Dedifferentiated amniotic fluid mesenchymal stem cell (primary cell): ENCODE results near the gene POLD1.
A peak's percentile ranks its signal among the peaks of the same experiment; 100 is the strongest.
"Not testable (repeated sequence)": the region's sequence is repeated elsewhere in the genome, so short reads cannot be mapped to it uniquely, and the experiment has no call there.

ENCODE experiments used
- DNase-seq: peaks from one replicate; pipeline ENCODE4 v3.0.0-alpha.2; 2016; ENCODE audit errors: extremely low spot score

The POLD1 gene

DNA sequence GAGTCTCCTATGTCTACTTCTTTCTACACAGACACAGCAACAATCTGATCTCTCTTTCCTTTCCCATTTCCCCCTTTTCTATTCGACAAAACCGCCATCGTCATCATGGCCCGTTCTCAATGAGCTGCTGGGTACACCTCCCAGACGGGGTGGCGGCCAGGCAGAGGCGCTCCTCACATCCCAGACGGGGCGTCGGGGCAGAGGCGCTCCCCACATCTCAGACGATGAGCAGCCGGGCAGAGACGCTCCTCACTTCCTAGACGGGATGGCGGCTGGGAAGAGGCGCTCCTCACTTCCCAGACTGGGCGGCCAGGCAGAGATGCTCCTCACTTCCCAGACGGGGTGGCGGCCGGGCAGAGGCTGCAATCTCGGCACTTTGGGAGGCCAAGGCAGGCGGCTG is 6.8 kb downstream of the POLD1 start:
- not testable (repeated sequence) for DNase-seq

DNA sequence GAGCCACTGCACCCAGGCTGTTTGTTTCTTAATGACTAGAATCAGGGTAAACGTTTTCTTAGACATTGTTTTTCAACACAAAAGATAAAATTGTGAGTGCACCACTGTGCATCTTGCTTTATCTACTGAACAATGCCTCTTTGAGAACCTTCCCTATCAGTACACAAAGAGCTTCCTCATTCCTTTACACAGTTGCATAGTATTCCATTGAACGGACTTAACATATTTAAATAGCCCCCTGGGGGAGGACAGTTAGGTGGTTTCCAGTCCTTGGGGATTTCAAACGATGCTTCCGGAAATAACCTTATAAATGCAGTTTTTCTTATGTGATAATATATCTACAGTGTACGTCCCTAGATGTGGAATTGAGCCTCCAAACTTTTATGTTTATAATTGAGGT is 8.6 kb downstream of the POLD1 start:
- DNase-seq, result no peak

DNA sequence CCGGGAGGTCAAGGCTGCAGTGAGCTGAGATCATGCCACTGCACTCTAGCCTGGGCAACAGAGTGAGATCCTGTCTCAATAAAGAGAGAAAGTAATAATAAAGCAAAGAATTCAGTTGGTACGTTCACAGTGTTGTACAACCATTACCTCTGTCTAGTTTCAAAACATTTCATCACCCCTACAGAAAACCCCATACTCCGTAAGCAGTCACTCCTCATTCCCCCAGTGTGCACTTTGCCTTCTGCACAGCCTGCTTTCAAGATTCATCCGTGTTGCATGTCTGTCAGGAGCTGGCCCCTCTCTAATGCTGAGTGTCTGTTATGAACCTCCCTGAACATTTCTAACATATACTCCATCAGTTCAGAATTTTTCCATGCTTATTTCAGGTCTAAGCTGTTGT is 9.4 kb downstream of the POLD1 start:
- no peak for DNase-seq

DNA sequence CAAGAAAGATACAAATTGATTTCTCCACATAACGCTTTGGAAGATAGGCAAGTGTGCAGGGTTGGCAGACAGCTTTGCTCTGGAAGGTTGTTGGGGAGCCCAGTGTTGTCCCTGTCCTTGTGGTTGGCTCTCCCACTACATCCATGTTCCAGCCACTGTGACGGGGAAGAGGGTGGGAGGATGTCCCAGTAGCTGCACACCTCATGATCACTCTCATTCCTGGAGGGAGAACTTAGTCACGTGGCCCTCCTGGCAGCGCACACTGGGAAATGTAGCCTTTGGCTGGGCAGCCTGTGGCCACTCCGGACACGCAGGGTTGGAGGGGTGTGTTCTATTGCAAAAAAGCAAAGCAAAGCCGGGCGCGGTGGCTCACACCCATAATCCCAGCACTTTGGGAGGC is 9.9 kb downstream of the POLD1 start:
- no peak for DNase-seq

DNA sequence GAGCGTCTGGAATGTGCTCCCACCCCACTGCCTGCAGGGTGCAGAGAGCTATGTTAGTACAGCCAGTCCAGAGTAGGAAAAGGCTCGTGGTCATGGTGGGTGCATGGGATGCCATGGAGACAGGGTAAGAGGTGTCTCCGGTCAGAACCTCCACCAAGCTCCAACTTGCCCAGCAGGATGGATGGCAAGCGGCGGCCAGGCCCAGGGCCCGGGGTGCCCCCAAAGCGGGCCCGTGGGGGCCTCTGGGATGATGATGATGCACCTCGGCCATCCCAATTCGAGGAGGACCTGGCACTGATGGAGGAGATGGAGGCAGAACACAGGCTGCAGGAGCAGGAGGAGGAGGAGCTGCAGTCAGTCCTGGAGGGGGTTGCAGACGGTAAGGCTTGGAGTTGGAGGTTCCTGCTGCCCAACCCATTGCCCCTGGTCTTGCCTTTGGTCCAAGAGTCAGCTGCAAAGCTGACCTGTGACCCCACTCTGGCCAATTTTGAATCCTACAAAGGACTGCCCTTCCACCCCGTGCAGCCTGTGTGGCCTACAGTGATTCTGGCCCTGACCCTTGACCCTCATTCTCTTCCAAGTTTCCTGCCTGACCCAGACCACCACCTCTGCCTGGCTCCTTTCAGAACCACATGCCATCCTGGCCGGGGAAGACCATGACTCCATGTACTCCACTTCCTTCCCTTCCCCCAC is 14.7 kb downstream of the POLD1 start:
- DNase-seq, result no peak

DNA sequence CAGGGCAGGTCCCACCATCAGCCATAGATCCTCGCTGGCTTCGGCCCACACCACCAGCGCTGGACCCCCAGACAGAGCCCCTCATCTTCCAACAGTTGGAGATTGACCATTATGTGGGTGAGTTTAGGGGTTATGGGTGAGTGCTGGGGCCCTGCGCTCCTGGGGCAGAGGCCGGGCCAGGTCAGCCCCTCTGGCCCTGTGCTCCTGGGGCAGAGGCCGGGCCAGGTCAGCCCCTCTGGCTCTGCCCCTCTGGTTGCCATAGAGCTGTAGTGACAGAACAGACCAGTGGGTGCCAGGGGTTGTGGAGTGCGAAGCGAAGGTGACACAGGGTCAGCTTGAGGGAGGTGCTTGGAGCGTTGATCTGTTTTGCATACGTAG is 15.2 kb downstream of the POLD1 start:
- DNase-seq, result no peak

DNA sequence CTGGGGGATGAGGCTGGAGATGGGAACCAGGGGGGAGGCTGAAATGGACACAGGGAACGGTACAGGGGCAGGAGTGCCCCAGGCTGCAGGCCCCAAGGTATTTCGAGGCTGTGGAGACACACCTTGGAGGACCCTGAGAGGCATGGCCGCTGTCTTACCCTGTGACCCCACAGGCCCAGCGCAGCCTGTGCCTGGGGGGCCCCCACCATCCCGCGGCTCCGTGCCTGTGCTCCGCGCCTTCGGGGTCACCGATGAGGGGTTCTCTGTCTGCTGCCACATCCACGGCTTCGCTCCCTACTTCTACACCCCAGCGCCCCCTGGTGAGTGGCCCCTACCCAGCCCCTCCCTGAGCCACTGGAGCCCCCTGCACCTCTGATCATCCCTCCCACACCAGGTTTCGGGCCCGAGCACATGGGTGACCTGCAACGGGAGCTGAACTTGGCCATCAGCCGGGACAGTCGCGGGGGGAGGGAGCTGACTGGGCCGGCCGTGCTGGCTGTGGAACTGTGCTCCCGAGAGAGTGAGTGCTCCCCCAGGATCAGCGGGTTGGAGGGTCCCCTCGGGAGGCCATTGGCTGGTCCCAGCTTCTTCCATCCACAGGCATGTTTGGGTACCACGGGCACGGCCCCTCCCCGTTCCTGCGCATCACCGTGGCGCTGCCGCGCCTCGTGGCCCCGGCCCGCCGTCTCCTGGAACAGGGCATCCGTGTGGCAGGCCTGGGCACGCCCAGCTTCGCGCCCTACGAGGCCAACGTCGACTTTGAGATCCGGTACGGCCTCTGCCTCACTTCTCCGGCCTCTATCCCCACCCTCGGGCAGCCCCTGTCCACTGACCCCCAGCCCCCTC is 17.7 kb downstream of the POLD1 start:
- peak; percentile 9 for DNase-seq

DNA sequence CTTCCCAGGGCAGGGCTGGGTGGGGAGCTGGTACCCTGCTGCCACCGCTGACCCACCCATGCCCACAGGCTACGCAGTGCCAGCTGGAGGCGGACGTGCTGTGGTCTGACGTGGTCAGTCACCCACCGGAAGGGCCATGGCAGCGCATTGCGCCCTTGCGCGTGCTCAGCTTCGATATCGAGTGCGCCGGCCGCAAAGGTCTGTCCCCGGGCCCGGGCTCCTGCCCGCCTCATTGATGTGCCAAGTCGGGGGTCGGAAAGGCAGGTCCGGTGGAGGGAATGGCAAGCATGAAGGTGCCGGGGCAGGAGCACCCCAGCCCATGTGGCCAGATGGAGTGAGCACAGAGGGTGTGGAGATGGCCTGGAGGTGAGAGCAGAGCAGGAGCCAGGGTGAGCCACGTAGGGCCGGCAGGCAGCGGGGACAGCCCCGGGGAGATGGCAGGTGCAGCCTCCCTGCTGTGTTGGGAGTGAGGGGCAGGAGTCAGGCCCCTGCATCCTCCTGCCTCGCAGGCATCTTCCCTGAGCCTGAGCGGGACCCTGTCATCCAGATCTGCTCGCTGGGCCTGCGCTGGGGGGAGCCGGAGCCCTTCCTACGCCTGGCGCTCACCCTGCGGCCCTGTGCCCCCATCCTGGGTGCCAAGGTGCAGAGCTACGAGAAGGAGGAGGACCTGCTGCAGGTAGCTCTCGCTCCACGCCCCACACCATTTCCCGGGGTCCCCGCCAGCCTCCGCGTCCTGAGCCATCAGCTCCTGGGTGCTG is 18.6 kb downstream of the POLD1 start:
- DNase-seq, result no peak

DNA sequence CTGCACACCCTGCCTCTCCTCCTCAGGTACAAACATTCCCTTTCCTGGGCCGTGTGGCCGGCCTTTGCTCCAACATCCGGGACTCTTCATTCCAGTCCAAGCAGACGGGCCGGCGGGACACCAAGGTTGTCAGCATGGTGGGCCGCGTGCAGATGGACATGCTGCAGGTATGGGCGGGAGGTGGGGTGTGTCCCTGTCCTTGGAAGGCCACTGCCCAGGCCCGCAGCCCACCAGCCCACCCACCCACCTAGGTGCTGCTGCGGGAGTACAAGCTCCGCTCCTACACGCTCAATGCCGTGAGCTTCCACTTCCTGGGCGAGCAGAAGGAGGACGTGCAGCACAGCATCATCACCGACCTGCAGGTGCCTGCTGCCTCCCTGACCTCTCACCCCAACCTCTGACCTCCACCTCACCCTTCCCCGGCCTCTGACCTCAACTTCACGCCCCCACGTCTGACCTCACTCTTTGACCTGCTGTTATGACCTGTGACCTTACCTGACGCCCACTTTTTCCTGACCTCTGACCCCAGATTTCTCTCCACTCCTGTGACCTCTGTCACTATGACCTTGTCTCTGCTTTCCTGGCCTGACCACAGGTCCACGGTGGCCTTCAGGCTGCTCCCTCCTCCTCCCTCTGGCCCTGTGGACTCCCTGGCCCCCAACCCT is 22.1 kb downstream of the POLD1 start:
- DNase-seq, result no peak

DNA sequence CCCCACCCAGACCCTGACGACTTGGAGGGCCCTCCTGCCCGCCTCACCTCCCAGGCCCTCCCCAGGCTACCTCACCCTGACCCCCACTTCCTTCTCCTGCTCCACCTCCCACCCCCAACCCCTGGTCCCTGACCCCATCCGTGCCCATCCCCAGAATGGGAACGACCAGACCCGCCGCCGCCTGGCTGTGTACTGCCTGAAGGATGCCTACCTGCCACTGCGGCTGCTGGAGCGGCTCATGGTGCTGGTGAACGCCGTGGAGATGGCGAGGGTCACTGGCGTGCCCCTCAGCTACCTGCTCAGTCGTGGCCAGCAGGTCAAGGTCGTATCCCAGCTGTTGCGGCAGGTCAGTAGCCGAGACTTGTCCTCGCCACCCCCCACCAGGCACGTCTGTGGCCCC is 22.7 kb downstream of the POLD1 start:
- no peak for DNase-seq

DNA sequence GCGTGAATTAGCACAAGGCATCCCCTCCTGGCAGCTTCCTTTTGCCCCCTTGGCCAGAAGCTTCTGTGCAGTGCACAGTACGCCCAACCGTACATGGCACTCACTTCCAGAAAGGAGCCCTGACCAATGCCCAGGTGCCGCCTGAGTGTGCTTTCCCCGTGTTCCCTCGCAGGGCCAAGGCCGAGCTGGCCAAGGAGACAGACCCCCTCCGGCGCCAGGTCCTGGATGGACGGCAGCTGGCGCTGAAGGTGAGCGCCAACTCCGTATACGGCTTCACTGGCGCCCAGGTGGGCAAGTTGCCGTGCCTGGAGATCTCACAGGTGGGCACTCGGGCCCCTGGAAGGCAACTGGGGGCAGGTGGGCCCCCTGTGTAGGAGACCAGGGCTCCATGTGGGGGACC is 25.2 kb downstream of the POLD1 start:
- DNase-seq, result no peak

DNA sequence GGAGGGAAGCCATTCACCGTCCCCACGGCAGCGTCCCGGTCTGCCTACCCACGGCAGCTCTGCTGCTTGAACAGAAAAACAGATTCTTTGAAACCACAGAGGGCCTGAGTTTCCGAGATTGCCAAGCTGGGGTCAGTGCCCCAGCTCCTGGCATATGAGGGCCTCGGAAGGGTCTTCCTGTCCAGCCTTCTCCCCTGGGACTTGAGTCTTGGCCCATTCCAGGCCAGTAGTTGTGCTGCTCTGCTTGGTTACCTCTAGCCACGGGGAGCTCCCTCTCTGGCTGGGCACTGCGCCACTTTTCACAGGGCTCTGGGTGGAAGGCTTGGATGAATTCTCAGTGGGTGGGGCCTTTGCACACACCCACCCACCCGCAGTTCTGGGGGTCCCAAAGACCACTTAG is 26.0 kb downstream of the POLD1 start:
- no peak for DNase-seq

DNA sequence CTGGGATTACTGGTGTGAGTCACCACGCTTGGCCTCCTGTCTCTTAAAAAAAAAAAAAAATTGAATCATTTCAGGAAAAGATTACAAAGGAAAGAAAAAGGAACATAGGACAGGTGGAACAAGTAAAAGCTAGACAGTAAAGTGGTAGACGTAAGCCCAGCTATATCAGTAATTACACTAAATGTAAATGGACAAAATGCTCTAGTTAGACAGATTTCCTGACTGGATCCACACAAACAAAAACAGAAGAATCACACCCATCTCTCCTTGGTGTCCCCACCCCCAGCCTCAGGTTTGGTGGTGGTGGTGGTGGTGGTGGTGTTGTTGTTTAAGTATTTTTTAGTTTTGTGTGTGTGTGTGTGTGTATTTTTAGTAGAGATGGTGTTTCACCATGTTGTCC is 28.3 kb downstream of the POLD1 start:
- DNase-seq, result no peak

DNA sequence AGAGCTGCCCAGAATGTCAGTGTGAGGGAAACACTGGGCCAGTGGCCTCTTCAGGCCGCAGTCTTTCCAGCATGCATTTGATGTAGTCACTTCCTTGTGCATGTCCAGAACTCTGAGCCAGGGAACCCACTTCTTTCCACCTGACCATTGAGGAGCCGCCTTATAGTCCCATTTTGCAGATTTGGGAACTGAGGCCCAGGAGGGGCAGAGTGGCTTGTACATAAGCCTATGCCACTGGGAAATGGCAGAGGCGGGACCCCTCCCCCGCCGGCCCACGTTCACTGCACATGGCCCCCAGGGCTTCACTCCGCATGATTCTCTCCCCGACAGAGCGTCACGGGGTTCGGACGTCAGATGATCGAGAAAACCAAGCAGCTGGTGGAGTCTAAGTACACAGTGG is 28.9 kb downstream of the POLD1 start:
- peak; percentile 10 for DNase-seq

DNA sequence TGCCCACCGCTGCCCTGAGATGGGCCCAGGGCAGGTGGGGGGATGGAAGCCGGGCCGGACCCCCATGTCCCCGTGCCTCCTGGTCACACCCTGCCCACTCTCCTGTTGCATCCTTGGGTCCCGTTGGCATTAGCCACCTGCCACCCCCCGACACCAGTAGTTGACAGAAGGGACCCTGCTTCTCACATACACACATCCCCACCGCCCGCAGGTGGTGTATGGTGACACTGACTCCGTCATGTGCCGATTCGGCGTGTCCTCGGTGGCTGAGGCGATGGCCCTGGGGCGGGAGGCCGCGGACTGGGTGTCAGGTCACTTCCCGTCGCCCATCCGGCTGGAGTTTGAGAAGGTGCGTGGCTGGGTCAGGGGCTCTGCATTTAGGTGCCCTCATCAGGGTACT is 29.4 kb downstream of the POLD1 start:
- DNase-seq, result no peak

DNA sequence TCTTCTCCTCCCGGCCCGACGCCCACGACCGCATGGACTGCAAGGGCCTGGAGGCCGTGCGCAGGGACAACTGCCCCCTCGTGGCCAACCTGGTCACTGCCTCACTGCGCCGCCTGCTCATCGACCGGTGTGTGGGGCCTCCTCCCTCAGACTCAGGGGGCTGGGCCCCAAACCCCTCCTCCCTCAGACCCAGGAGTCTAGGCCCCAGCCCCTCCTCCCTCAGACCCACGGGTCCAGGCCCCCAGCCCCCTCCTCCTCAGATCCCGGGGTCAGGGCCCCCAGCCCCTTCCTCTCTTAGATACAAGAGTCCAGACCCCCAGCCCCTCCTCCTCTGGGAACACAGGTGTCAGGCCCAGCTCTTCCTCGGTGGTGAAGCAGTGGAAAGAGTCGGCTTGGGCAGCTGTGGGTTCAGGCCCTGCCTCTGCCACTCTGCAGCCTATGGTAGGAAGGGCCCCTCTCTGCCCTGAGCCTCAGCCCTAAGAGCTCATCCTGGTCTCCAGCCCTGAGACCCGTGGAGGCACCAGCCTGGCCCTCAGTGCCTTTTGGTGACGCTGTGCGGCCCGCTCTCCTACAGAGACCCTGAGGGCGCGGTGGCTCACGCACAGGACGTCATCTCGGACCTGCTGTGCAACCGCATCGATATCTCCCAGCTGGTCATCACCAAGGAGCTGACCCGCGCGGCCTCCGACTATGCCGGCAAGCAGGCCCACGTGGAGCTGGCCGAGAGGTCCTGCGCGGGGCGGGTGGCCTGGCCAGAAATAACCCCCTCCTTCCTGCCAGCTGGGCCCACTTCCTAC is 30.9 kb downstream of the POLD1 start:
- DNase-seq, result peak; percentile 17

DNA sequence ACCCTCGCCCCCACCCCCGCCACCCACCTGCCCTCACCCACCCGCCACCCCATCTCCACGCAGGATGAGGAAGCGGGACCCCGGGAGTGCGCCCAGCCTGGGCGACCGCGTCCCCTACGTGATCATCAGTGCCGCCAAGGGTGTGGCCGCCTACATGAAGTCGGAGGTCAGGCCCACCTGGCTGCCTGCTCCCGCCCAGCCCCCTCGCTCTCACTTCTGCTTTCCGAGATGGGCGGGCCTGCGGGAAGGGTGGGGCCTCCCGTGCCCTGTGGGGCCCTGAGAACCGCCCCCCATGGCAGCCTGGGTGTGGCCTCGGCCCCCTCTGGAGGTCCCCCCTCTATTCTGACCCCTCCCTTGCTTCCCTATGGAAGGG is 31.5 kb downstream of the POLD1 start:
- DNase-seq, result no peak

DNA sequence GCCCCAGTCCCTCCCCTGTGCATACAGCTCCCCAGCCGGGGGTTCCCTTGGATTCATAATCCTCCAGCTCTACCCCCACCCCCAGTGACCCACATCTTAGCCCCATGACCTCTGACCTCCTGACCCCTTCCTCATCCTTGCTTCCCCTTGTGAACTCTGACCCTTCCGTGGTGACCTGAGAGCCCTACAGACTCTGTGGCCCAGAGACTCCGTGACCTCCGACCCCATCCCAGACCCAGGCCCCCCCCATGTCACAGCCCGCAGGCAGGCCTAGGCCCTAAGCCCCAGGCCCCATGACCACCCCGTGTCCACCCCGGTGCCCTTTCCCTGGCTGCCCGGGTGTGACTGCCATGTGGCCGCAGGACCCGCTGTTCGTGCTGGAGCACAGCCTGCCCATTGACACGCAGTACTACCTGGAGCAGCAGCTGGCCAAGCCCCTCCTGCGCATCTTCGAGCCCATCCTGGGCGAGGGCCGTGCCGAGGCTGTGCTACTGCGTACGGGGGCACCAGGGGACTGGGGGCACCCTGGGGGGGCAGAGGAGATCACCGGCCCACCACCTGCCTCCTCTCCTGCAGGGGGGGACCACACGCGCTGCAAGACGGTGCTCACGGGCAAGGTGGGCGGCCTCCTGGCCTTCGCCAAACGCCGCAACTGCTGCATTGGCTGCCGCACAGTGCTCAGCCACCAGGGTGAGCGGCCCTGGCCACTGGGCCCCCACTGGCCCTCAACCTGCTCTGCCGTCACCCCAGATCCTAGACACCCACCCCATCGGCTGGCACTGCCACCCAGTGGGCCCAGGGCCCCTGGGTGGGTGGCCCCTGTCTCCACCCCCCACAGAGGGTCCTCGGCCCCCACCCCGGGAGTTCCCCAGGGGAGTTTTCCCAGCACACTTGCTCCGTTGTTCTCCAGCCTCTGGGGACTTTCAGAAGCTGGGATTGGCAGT is 32.2 kb downstream of the POLD1 start:
- no peak for DNase-seq

DNA sequence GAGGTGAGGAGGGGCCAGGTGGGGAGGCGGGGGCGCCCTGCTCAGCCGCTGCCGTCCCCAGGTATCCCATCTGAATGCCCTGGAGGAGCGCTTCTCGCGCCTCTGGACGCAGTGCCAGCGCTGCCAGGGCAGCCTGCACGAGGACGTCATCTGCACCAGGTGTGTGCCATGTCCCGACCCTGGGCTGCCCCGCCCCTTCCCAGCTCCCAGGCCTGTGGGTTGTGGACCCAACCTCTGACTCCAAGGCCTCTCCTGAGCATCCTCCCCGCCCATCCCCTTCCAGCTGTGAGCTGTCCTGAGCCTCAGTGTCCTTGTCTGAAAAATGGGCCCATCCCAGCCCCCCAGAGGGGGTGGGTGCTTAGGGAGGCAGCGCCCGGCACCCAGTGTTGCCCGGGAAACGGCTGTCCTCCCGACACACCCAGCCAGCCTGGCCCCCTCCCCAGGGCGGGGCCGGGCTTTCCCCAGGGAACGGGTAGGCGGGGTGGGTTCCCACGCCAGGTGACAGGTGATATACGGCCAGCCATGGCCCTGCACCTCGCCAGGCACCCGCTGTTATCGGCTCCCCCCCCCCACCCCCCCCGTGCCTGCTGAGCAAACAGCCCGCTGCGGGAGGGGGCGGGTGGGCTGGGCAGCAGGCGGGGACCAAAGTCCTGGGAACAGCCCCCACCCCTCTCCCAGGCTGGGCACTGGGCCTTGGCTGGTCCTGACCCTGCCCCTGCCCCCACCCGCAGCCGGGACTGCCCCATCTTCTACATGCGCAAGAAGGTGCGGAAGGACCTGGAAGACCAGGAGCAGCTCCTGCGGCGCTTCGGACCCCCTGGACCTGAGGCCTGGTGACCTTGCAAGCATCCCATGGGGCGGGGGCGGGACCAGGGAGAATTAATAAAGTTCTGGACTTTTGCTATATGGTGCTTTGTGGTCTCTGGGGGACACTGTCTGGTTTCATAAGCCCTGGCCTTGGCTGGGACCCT is 33.2 kb downstream of the POLD1 start:
- DNase-seq, result no peak
